ENCODE measurements around the gene IL1RAPL2.
"Not testable (repeated sequence)": the region's sequence is repeated elsewhere in the genome, so short reads cannot be mapped to it uniquely, and the experiment has no call there.

Gene IL1RAPL2

DNA sequence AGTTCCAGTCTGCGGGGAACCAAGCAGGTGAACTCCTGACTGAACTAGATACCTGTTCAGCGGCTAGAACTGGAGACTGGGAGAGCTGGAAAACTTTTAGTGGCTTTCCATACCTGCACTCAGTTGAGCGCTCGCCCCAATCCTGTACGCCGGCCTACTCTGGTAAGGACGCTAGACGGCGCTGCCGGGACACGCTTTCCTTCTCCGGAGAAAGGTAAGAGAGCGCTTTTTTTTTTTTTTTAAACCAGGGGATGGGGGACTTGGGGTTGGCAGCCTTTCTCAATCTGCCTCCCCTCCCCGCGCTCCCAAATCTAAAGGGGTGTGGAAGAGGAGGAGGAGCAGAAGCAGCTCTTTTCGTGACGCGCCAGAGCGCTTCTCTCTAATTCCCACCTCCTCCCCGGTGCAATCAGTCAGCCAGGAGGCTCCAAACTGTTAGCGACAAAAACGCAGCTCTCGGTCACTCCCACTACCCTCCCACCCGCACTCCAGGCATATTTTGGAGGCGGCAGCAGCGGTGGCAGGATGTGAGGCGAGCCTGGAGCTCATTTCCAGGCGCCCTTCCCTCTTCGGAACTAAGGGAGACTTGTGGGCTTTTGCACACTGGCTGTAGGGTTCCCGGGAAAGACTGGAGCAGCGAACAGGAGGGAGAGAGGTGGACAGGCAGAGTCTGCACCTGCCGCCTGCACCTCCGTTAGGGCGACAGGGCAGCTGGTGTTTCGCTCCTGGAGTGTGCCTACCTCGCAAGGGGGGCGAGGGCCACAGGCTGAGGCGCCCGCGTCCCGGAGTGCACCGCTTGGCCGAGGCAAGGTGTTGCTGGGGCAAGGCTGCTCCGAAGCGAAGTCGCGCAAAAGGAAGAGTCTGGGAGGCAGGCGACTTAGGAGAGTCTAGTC is at the start of gene IL1RAPL2:
Gene IL1RAPL2, plus strand, starts transcription at position 409 of the 890 bp plus-strand sequence.
- DNase-seq = peak; percentile 41

GRCh38 chrX:104522386-104522785 is 43.6 kb upstream of the IL1RAPL2 start:
- DNase-seq = no peak

- DNase-seq = no peak
Observed at GRCh38 chrX:104523858-104524257, 42.1 kb upstream of the IL1RAPL2 start.

DNA sequence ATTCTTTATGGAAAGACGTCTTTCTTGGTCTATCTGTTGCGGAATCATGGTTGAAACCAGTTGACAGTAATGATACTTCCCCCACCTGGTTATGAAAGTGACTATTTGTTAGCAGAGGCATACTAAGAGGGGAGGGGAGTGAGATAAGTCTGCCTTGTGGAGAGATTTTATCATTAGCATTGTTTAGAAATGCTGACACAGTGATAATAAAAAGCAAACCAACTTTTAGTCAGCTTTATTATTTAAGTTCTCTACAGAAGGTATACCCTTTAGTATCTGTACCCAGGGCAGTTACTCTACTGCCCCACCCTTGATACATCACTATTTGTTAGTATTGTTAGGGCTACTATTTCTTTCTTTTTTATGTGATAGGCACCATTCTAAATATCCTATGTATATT is 26.9 kb upstream of the IL1RAPL2 start:
- DNase-seq = no peak

GRCh38 chrX:104542447-104542846 is 23.6 kb upstream of the IL1RAPL2 start:
- DNase-seq = not testable (repeated sequence)

DNA sequence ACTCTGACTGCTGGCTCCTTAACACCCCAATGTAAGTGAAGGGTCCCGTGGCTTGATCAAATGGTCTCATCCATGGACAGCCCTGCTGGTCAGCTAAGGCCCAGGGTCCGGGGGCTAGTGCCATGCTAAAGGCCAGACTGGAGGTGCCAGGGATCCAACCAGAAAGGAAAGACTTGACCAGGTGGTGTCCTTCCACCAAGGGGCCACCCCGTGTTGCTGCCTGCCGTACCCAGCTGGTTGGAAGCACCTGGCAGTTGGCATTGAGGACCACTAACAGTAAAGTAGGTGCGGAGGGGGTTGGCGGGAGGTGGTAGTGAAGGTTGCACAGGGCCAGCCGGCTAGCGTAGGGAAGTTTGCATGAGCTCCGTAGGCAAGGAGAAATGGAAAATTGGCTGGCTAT is 1.7 kb upstream of the IL1RAPL2 start:
- DNase-seq = no peak

DNA sequence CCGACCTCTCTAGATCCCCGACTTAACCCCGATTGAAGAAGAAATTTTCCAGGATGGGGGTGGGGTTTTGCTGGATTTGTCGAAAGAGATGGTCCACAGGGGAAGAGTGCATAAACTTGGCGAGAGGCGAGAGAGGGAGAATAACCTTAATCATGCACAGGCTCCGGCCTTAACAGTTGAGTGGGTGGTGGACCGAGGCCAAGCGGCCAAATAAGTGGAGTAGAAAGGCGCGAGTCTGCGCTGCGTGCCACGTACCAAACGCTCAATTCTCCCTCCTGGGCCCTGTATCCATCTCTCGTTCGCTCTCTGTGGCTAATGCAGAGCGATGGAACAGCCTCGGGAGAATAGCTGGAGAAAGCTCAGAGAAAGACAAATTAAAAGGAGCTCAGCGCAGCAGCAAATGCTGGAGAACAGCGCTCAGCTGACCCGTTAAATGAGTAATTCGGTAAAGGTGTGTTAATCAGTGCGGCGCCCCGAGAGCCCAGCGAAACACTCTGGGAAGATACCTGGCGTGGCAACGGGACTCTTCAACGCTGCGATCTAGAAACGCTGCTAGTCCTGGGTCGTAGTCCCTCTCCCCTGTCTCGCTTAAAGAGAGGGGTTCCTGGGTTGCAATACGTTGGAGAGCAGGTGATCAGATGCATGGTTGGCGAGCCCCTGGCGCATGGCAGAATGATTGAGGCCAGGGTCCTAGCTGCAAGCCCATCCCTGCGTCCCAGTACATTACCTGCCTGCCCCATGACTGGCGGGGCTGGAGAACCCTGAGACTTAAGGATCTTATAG is 887 bp upstream of the IL1RAPL2 start:
- no peak for DNase-seq

DNA sequence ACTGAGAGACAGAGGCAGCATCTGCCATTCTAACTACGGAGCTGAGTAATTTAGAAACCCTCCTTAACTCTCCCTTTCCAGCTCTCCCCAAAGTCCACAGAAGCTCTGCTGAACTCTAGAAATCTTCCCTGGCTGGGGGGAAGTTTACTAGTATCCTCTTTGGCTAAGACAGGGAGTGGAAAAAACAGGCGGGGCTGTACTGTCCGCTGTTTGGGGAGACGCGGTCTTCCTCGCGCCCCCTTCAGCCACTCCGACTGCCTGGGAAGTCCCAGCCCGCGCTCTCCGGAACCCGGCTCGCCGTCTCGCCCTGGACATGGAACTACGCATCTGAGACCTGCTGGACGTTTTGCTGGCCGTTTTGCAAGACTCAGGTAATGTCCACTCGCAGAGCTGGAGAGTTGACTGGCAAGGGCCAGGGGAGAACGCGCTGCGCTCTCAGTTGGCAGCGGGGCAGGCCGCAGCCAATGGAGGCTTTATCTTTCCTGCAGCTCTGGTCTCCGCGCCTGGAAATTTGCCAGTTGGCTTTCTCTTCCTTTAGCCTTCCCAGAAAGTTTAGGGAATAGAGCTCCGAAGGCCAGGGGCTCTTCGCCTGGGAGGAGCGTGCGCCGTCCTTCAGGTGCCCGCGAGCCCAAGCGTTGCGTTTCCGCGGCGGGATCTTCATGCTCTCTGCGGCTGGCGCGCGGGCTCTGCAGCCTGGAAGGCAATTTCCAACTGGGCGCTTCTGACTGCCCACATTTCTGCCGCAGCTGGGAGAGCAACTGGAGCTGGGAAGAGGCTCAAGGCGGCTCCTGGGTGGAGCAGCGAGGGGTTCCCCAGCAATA is 892 bp downstream of the IL1RAPL2 start:
- DNase-seq = no peak

- DNase-seq = no peak
Observed at GRCh38 chrX:104567506-104567905, 1.5 kb downstream of the IL1RAPL2 start.

GRCh38 chrX:104568304-104568915 is 2.4 kb downstream of the IL1RAPL2 start:
- no peak for DNase-seq

GRCh38 chrX:104618106-104618895 is 52.3 kb downstream of the IL1RAPL2 start:
- no peak for DNase-seq

GRCh38 chrX:104621781-104622180 is 55.8 kb downstream of the IL1RAPL2 start:
- no peak for DNase-seq

DNA sequence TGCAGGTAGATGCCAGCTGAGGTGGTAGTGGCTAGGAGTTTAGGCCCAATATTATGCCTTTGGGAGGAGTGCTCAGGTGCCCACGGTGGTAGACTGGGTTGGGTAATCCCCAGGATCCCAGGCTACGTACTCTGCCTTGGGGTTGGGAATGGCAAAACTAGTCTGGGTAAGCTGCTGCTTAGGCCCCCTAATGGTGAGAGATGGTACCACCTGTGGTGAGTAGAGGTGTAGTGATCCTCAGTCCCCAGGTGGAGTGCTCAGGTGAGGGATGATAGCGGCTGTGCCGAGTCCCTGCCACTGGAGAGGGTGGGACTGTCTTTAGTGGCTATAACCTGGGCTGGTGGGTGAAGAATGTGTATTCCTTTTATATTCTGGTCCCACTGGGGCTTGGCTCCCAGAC is 75.2 kb downstream of the IL1RAPL2 start:
- DNase-seq = peak; percentile 2

GRCh38 chrX:104647084-104647483 is 81.1 kb downstream of the IL1RAPL2 start:
- no peak for DNase-seq

GRCh38 chrX:104659005-104659744 is 93.2 kb downstream of the IL1RAPL2 start:
- DNase-seq = no peak

DNA sequence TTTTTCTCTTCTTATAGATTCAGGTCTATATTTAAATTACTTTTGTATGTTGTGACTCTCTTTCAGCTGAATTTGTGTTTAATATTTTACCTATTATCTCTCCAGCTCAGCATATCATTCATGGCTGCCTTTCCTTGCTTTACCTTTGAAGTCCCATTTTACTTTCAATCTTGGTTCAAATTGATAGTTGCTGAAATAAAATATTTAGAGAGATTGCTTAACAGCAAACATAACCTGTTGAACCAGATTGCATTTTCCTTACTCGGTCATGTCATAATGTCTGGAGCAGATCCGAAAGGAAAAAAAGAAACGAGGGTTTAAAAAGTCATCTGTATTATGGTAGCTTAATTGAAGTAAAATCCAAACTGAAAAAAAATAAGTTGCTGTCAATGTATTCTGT is 94.1 kb downstream of the IL1RAPL2 start:
- DNase-seq = no peak

- no peak for DNase-seq
Observed at GRCh38 chrX:104662694-104663093, 96.7 kb downstream of the IL1RAPL2 start.

GRCh38 chrX:104665691-104666090 is 99.7 kb downstream of the IL1RAPL2 start:
- DNase-seq = no peak

DNA sequence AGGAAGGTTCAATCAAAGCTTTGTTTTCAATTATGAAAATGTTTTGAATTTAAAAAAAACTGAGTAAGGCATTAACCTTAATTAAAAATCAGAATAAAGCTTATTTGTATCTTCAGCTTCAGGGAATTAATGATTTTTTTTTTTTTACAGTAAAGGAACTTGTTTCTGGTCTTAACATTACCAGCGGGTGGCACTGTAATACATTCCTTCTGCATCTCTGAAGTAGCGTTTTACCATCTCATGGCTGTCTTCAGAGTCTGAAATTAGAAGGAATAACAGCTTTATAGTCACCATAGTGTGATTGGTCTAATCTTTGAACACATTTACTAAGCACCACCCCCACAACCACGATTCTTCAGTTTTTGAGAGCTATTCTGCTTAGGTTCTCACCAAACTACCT is 102.6 kb downstream of the IL1RAPL2 start:
- no peak for DNase-seq

DNA sequence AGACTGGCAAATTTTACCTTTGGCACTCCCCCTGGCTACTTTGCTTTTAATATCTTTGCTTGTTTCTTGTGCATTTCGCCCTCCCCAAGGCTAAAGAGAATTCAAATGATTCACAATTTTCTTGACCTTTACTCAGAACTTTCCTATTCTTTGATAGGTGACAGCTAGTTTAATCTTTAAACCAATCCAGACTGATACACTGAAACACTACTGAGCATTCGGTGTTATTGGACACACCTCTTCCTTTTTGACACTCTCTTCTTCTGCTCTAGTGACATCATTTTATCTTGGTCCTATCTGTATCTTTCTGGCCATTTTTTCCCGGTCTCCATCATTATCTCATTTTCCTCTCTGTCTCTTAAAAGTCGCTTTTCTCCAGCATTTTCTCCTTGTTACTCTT is 103.1 kb downstream of the IL1RAPL2 start:
- no peak for DNase-seq

- no peak for DNase-seq
Observed at GRCh38 chrX:104670051-104670450, 104.1 kb downstream of the IL1RAPL2 start.
